Activated CD4-positive, alpha-beta memory T cell treated with anti-CD3 and anti-CD28 coated beads, Interleukin-2, amount 10 ng/mL, durations not matched to agents 7 days and 5 days (primary cell): ENCODE measurements around the gene PILRB. TPM values are rescaled to one million over a fixed set of nuclear protein-coding genes. Genes with fewer than 3 reads are reported as not detected.

ENCODE experiments used
- CTCF ChIA-PET: fragments of 350-600 bp; sonication (Branson Sonifier 250); formaldehyde crosslinking; loops from one replicate; lab custom pipeline; 2021; ENCODE audit warnings: antibody characterized with exemption, inconsistent platforms; lab: Charles Lee
- POLR2A ChIA-PET: fragments of 350-600 bp; sonication (Branson Sonifier 250); formaldehyde crosslinking; loops from one replicate; lab custom pipeline; 2021; ENCODE audit warnings: antibody characterized with exemption; lab: Charles Lee
- DNase-seq: peaks from one replicate; pipeline ENCODE4 v3.0.0-alpha.2; 2020
- H3K27ac Mint-ChIP-seq: one replicate; pipeline ENCODE4 v1.8.0; 2021; ENCODE audit warnings: mild to moderate bottlenecking, mixed read lengths
- H3K27me3 Mint-ChIP-seq: one replicate; pipeline ENCODE4 v1.8.0; 2021; ENCODE audit warnings: mixed read lengths
- H3K36me3 Mint-ChIP-seq: one replicate; pipeline ENCODE4 v1.8.0; 2021; ENCODE audit warnings: low read depth, mixed read lengths
- H3K4me1 Mint-ChIP-seq: one replicate; pipeline ENCODE4 v1.8.0; 2021; ENCODE audit warnings: mixed read lengths
- H3K4me3 Mint-ChIP-seq: one replicate; pipeline ENCODE4 v1.8.0; 2021; ENCODE audit warnings: mild to moderate bottlenecking, mixed read lengths
- H3K9me3 Mint-ChIP-seq: one replicate; pipeline ENCODE4 v1.8.0; 2021; ENCODE audit warnings: mixed read lengths
- total RNA-seq, 2 experiments: library from RNA; stranded (reverse); gene quantifications; one replicate each; pipeline ENCODE4 v1.2.3, GENCODE V29; 2021

The PILRB gene
- total RNA-seq, 2 experiments from 2014 or later = 39.8 to 40.6 TPM

DNA sequence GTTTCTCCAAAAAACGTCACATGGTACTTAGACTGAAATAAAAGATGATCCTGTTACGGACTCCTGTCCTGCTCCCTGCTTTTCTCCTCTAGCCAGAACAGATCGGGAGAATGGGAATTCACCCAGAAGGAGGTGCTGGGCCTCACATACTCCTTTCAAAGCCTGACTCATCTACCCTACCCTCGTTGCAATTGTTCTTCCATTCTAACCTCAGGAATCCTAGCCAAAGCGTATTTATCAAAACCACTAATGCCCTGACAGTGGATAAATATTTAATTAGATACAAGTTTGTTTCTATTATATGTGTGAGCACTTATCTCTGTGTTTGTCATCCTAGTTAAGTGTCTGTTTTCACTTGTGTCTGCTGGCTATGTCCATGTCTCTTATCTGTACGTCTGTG lies 48.9 kb downstream of the PILRB start:
- peaks cover 17% of the 10 kb centered on the region for H3K27me3 Mint-ChIP-seq
- ChIA-PET CTCF (interaction anchor here (0.5 to 3.3 kb wide), 15 partner anchors 9 to 274 kb away, joined by 3 to 20 read pairs (median 6); partner anchors contain the start of gene ZCWPW1), POLR2A (interaction anchor here (1.3 to 1.7 kb wide), 4 partner anchors 9 to 274 kb away, joined by 3 to 12 read pairs (median 4); partner anchors contain the start of genes MEPCE and ZCWPW1)
- no peak for DNase-seq
- H3K27ac Mint-ChIP-seq = no peak overlapping the region
- no peaks in the 10 kb centered on the region for H3K4me1 Mint-ChIP-seq
- H3K9me3 Mint-ChIP-seq = no peaks in the 10 kb centered on the region
- H3K4me3 Mint-ChIP-seq = no peak overlapping the region
- H3K36me3 Mint-ChIP-seq = no peaks in the 10 kb centered on the region

DNA sequence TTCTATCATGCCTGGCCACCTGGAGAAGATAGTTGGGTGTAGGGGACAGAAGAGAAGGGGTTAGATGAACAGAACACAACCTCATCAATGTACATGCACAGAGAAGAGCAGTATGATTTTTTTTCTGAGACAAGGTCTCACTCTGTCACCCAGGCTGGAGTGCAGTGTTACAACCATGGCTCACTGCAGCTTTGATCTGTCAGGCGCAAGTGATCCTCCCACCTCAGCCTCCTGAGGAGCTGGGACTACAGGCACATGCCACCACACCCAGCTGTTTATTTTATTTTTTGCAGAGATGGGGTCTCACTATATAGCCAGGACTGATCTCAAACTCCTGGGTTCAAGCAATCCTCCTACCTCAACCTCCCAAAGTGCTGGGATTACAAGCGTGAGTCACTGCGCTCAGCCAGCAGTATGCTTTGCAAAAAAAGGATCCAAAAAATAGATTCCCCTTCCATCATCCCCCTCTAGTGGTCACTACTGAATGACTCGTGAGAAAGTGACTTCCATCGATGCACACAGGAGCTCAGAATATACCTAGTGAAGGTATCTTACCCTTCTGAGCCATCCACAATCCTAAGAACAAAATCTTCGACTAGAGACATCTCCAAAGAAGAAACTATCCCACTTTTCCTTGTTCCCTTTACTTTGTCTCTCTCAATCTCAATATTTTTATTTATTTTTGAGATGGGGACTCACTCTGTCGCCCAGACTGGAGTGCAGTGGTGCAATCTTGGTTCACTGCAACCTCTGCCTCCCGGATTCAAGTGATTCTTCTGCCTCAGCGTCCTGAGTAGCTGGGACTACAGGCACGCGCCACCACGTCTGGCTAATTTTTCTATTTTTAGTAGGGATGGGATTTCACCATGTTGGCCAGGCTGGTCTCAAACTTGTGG lies 49.6 kb downstream of the PILRB start:
- H3K27me3 Mint-ChIP-seq = peaks cover 21% of the 10 kb centered on the region
- ChIA-PET CTCF (interaction anchor here (0.6 to 3.3 kb wide), 26 partner anchors 8 to 320 kb away, joined by 3 to 20 read pairs (median 4); partner anchors contain the start of gene ZCWPW1), POLR2A (interaction anchor here (1.3 to 1.7 kb wide), 4 partner anchors 9 to 275 kb away, joined by 3 to 12 read pairs (median 4); partner anchors contain the start of genes MEPCE and ZCWPW1)

DNA sequence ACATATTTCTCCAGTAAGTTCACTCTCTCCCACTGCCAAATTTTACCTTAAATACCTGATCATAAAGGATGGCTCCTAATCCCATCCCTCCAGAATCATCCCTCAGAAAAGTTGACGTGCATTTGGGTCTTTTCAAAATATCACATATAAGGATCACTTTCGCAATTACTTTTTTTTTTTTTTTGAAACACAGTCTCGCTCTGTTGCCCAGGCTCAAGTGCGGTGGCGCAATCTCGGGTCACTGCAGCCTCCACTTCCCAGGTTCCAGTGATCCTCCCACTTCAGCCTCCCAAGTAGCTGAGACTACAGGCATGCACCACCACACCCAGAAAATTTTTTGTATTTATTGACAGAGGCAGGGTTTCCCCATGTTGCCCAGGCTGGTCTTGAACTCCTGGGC lies 53.2 kb downstream of the PILRB start:
- no peak overlapping the region for H3K4me3 Mint-ChIP-seq
- POLR2A ChIA-PET = interaction anchor here (1.0 kb wide), 1 partner anchor 139 kb away, joined by 3 read pairs; no protein-coding TSS in a partner anchor
- DNase-seq = no peak
- CTCF ChIA-PET = no interaction called here
- no peaks in the 10 kb centered on the region for H3K9me3 Mint-ChIP-seq
- no peak overlapping the region for H3K27ac Mint-ChIP-seq
- peaks cover 16% of the 10 kb centered on the region for H3K27me3 Mint-ChIP-seq
- no peaks in the 10 kb centered on the region for H3K36me3 Mint-ChIP-seq
- peaks cover 13% of the 10 kb centered on the region for H3K4me1 Mint-ChIP-seq

More for the DNA sequence above, 49.6 kb downstream of the PILRB start:
- peak; percentile 28 for DNase-seq
- H3K4me3 Mint-ChIP-seq = no peak overlapping the region
- no peaks in the 10 kb centered on the region for H3K9me3 Mint-ChIP-seq
- H3K36me3 Mint-ChIP-seq = no peaks in the 10 kb centered on the region
- peaks cover 2% of the 10 kb centered on the region for H3K4me1 Mint-ChIP-seq
- no peak overlapping the region for H3K27ac Mint-ChIP-seq

DNA sequence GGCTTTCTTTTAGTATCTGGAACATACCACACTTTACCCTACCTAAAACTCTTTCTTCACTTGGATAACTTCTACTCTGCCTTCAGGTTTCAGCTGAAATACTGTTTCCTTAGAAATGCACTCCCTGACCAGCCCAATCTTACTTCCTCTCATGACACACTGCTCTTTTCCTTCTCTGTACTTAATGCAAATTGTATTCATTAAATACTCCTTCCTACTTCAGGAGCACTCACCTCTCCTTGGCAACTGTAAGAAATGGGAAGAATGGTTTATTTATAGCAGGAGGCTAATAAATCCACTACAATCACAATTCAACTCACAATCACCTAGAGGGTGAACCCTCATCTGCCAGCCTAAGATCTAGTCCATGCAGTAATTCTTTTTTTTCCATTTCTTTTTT lies 55.4 kb downstream of the PILRB start:
- H3K36me3 Mint-ChIP-seq = no peaks in the 10 kb centered on the region
- POLR2A ChIA-PET = interaction anchor here (1.6 kb wide), 1 partner anchor 15 kb away, joined by 7 read pairs; the partner anchor contains the start of gene ZCWPW1
- no peak overlapping the region for H3K4me3 Mint-ChIP-seq
- CTCF ChIA-PET = no interaction called here
- H3K27me3 Mint-ChIP-seq = peaks cover 5% of the 10 kb centered on the region
- no peak for DNase-seq
- peaks cover 13% of the 10 kb centered on the region for H3K4me1 Mint-ChIP-seq
- H3K9me3 Mint-ChIP-seq = no peaks in the 10 kb centered on the region
- H3K27ac Mint-ChIP-seq = no peak overlapping the region

DNA sequence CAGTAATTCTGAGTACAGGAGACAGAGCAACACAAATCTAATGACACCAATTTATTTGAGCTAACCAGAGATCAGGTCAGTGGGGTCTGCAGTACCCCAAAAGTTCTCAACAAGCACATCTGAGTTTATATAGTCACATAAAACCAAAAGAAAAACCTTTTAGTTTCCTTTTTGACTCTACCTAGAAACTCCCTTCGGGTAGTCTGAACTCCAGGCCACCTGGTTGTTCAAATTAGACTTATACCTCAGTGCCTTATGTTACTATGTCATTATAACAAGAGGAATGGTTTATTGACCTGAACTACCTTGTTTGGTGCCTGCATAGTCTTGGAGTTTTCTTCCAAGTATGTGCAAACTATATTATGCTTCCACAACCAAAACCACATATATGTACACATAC lies 56.0 kb downstream of the PILRB start:
- H3K36me3 Mint-ChIP-seq = no peaks in the 10 kb centered on the region
- peaks cover 13% of the 10 kb centered on the region for H3K4me1 Mint-ChIP-seq
- DNase-seq = no peak
- ChIA-PET CTCF (no interaction called here), POLR2A (interaction anchor here (1.6 kb wide), 1 partner anchor 14 kb away, joined by 7 read pairs; the partner anchor contains the start of gene ZCWPW1)
- no peak overlapping the region for H3K4me3 Mint-ChIP-seq
- no peak overlapping the region for H3K27ac Mint-ChIP-seq
- H3K9me3 Mint-ChIP-seq = no peaks in the 10 kb centered on the region
- peaks cover 5% of the 10 kb centered on the region for H3K27me3 Mint-ChIP-seq

DNA sequence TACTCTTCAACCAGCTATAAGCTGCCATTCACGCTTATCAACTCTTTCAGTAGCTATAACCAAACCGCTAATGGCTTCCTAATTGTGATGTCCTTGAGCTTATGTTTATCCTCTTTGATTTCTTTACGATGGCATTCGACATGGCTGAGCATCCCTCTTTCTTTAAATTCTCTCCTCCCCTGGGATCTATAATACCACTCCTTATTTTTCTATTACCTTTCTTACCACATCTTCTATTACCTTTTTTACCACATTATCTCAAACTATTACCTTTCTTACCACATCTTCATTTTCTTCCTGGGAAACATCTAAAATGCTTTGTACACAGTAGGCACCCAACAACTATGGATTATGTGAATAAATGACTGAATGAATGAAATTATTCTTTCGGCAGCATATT lies 57.5 kb downstream of the PILRB start:
- Mint-ChIP-seq H3K27ac (no peak overlapping the region), H3K9me3 (no peaks in the 10 kb centered on the region), H3K4me1 (peaks cover 13% of the 10 kb centered on the region), H3K4me3 (no peak overlapping the region), H3K27me3 (peaks cover 5% of the 10 kb centered on the region), H3K36me3 (no peaks in the 10 kb centered on the region)
- DNase-seq = no peak
- POLR2A ChIA-PET = interaction anchor here (1.2 to 2.6 kb wide), 3 partner anchors 8 to 50 kb away, joined by 3 to 13 read pairs (median 4); partner anchors contain the start of gene ZCWPW1
- CTCF ChIA-PET = interaction anchor here (0.9 to 1.6 kb wide), 2 partner anchors 8 to 236 kb away, joined by 3 to 7 read pairs; no protein-coding TSS in a partner anchor

Other genes starting within 250 kb of the PILRB start
- 10 to 100 TPM; 54.6 to 56.5 TPM for gene TAF6, start 238.8 kb upstream of the PILRB start, total RNA-seq
- gene CNPY4, start 238.5 kb upstream of the PILRB start, total RNA-seq = 10 to 100 TPM; 31.3 to 32.5 TPM
- 1 to 10 TPM; 3.4 to 4.1 TPM for gene MBLAC1, start 231.2 kb upstream of the PILRB start, total RNA-seq
- gene LAMTOR4, start 209.2 kb upstream of the PILRB start, total RNA-seq = 100 to 1,000 TPM; 164 to 167 TPM
- gene TRAPPC14, start 199.4 kb upstream of the PILRB start, total RNA-seq = 10 to 100 TPM; 37.8 to 41.2 TPM
- gene GAL3ST4, start 189.5 kb upstream of the PILRB start, total RNA-seq = 1 to 10 TPM; 2.4 to 2.7 TPM
- gene GPC2, start 180.7 kb upstream of the PILRB start, total RNA-seq = 1 to 10 TPM; 3.8 to 4.8 TPM
- gene STAG3, start 180.2 kb upstream of the PILRB start, total RNA-seq = 10 to 100 TPM; 12.9 to 13.1 TPM
- 10 to 100 TPM; 70.5 to 71.8 TPM for gene PVRIG, start 138.2 kb upstream of the PILRB start, total RNA-seq
- not detected for gene SPDYE3, start 50.4 kb upstream of the PILRB start, total RNA-seq
- gene PILRA, start 15.4 kb downstream of the PILRB start, total RNA-seq = 1 to 10 TPM; 1.3 to 1.5 TPM
- 1 to 10 TPM; 2.7 to 3.0 TPM for gene ZCWPW1, start 70.6 kb downstream of the PILRB start, total RNA-seq
- gene MEPCE, start 71.7 kb downstream of the PILRB start, total RNA-seq = 10 to 100 TPM; 36.7 to 40.1 TPM
- 100 to 1,000 TPM; 100 to 101 TPM for gene PPP1R35, start 78.4 kb downstream of the PILRB start, total RNA-seq
- gene SPACDR, start 106.1 kb downstream of the PILRB start, total RNA-seq = 1 to 10 TPM; 4.0 to 4.3 TPM
- 100 to 1,000 TPM; 133 to 136 TPM for gene TSC22D4, start 121.1 kb downstream of the PILRB start, total RNA-seq
- gene NYAP1, start 125.8 kb downstream of the PILRB start, total RNA-seq = under 1 TPM; 0.05 to 0.13 TPM
- 10 to 100 TPM; 53.9 to 59.8 TPM for gene AGFG2, start 181.1 kb downstream of the PILRB start, total RNA-seq
- 10 to 100 TPM; 29.1 to 30.0 TPM for gene SAP25, start 215.8 kb downstream of the PILRB start, total RNA-seq
- gene LRCH4, start 228.0 kb downstream of the PILRB start, total RNA-seq = 100 to 1,000 TPM; 199 to 204 TPM
- gene FBXO24, start 228.2 kb downstream of the PILRB start, total RNA-seq = 1 to 10 TPM; 1.8 to 2.7 TPM
- 10 to 100 TPM; 16.0 to 18.7 TPM for gene PCOLCE, start 244.2 kb downstream of the PILRB start, total RNA-seq